GM12878 (cell line): Measurements from ENCODE around the gene MAST3. TPM values are rescaled to one million over a fixed set of nuclear protein-coding genes. Genes with fewer than 3 reads are reported as not detected.

Experiments used
- ATAC-seq: fragments of 200-7000 bp; cut with Tn5 transposase; 3 replicates; pipeline ENCODE4 v1.9.1; 2020; ENCODE audit warnings: mild to moderate bottlenecking, moderate library complexity
- BruUV-seq: library from RNA; stranded (reverse); fragments of 400-500 nt; replicated peaks from 2 replicates; lab custom pipeline; 2021; lab: Mats Ljungman, UMichigan
- CTCF ChIA-PET: fragments of 300-600 bp; sonication (Branson Sonifier 250); formaldehyde crosslinking; extraction: SDS; loops from one replicate; lab custom pipeline; 2021; ENCODE audit warnings: inconsistent platforms; lab: Yijun Ruan, JAX
- POLR2A ChIA-PET: fragments of 350-600 bp; formaldehyde crosslinking; extraction: SDS; loops from one replicate; lab custom pipeline; 2021; ENCODE audit warnings: inconsistent platforms; lab: Charles Lee
- RAD21 ChIA-PET: fragments of 300-600 bp; sonication (Branson Sonifier 250); formaldehyde crosslinking; loops from one replicate; lab custom pipeline; 2023; ENCODE audit warnings: antibody characterized with exemption; ENCODE audit not compliant: unreplicated experiment; lab: Charles Lee
- SMC1A ChIA-PET: fragments of 300-600 bp; sonication (Branson Sonifier 250); formaldehyde crosslinking; loops from one replicate; lab custom pipeline; 2023; ENCODE audit not compliant: unreplicated experiment, uncharacterized antibody; lab: Charles Lee
- DNase-seq: peaks from one replicate; pipeline ENCODE4 v3.0.0-alpha.2; 2011; ENCODE audit warnings: low read depth, low spot score
- FAIRE-seq: peaks from 3 replicates; lab custom pipeline; 2011; peaks lifted over from hg19 to GRCh38; lab: Jason Lieb, UNC
- H2AFZ ChIP-seq: 2 replicates; pipeline ENCODE4 v1.6.0; 2011; ENCODE audit warnings: low read depth, low read length, control low read depth; ENCODE audit not compliant: control insufficient read depth
- H3K27ac ChIP-seq: 2 replicates; pipeline ENCODE4 v1.5.1; 2011; ENCODE audit warnings: control low read depth; ENCODE audit not compliant: control insufficient read depth, insufficient read depth
- H3K27me3 ChIP-seq, 2 experiments: replicated peaks in 1 of 2; 2 replicates each; pipeline versions ENCODE4 v1.6.0 to v1.6.1; 2011; ENCODE audit warnings: low read length in 1 of 2; ENCODE audit not compliant: control insufficient read depth in 2 of 2, insufficient read depth in 2 of 2
- H3K36me3 ChIP-seq, 2 experiments: 2 replicates each; pipeline ENCODE4 v1.5.1; 2011; ENCODE audit warnings: low read length in 1 of 2; ENCODE audit not compliant: control insufficient read depth in 2 of 2, insufficient read depth in 2 of 2
- H3K4me1 ChIP-seq: 2 replicates; pipeline ENCODE4 v1.6.1; 2011; ENCODE audit warnings: mild to moderate bottlenecking, low read length, moderate library complexity, mixed read lengths; ENCODE audit not compliant: control insufficient read depth, insufficient read depth
- H3K4me2 ChIP-seq: 2 replicates; pipeline ENCODE4 v1.6.0; 2011; ENCODE audit warnings: control low read depth; ENCODE audit not compliant: control insufficient read depth, insufficient read depth
- H3K4me3 ChIP-seq: fragments of 200-600 bp; sonication (generic); 2 replicates; pipeline ENCODE4 v1.5.1; 2016
- H3K79me2 ChIP-seq: 2 replicates; pipeline ENCODE4 v1.6.0; 2011; ENCODE audit warnings: low read length; ENCODE audit not compliant: control insufficient read depth, insufficient read depth
- H3K9ac ChIP-seq: 2 replicates; pipeline ENCODE4 v1.8.0; 2011; ENCODE audit warnings: low read length, control low read depth, mixed read lengths; ENCODE audit not compliant: control insufficient read depth, insufficient read depth
- H3K9me3 ChIP-seq: replicated peaks from 3 replicates; pipeline ENCODE4 v1.5.1; 2011; ENCODE audit warnings: mild to moderate bottlenecking, low read length; ENCODE audit not compliant: control insufficient read depth, insufficient read depth
- H4K20me1 ChIP-seq: 2 replicates; pipeline ENCODE4 v1.6.0; 2011; ENCODE audit not compliant: control insufficient read depth, insufficient read depth
- ETV6 ChIP-seq, 2 experiments: fragments of 450-650 bp in 1 of 2; IDR thresholded peaks in 1 of 2; conservative IDR thresholded peaks in 1 of 2; 2 replicates each; pipeline ENCODE4 v1.6.1; 2014; ENCODE audit warnings: antibody characterized with exemption in 1 of 2, borderline replicate concordance in 1 of 2, low read depth in 1 of 2, mild to moderate bottlenecking in 1 of 2, moderate library complexity in 1 of 2
- HCFC1 ChIP-seq: fragments of 150-350 bp; IDR thresholded peaks from 2 replicates; pipeline ENCODE4 v1.6.1; 2014; ENCODE audit warnings: low read length
- MEF2B ChIP-seq: fragments of 450-650 bp; IDR thresholded peaks from 2 replicates; pipeline ENCODE4 v1.6.1; 2018; ENCODE audit warnings: mild to moderate bottlenecking, moderate library complexity; ENCODE audit not compliant: partially characterized antibody, poor library complexity, severe bottlenecking
- MTA2 ChIP-seq: fragments of 450-650 bp; IDR thresholded peaks from 2 replicates; pipeline ENCODE4 v1.6.1; 2016; ENCODE audit warnings: low read depth, mild to moderate bottlenecking, moderate library complexity
- MYC ChIP-seq: IDR thresholded peaks from 2 replicates; pipeline ENCODE4 v1.6.1; 2011; ENCODE audit warnings: mild to moderate bottlenecking, low read length, moderate library complexity, inconsistent platforms; ENCODE audit not compliant: insufficient read depth, insufficient replicate concordance, insufficient read length, severe bottlenecking
- NFYB ChIP-seq: IDR thresholded peaks from 2 replicates; pipeline ENCODE4 v1.6.1; 2011; ENCODE audit warnings: low read depth, mild to moderate bottlenecking, low read length, improper control_type of control experiment, moderate library complexity; ENCODE audit not compliant: insufficient read depth
- NR2C1 ChIP-seq: fragments of 450-650 bp; IDR thresholded peaks from 2 replicates; pipeline ENCODE4 v1.6.1; 2017; ENCODE audit warnings: antibody characterized with exemption, mild to moderate bottlenecking, moderate library complexity
- RB1 ChIP-seq: fragments of 450-650 bp; formaldehyde crosslinking; IDR thresholded peaks from 2 replicates; pipeline ENCODE4 v1.6.1; 2017; ENCODE audit warnings: mild to moderate bottlenecking, borderline replicate concordance
- SMARCA5 ChIP-seq: fragments of 450-650 bp; IDR thresholded peaks from 2 replicates; pipeline ENCODE4 v1.6.1; 2017; ENCODE audit warnings: mild to moderate bottlenecking
- SPI1 ChIP-seq: IDR thresholded peaks from 2 replicates; pipeline ENCODE4 v1.6.1; 2011; ENCODE audit warnings: low read depth, mild to moderate bottlenecking, low read length, moderate library complexity, borderline replicate concordance; ENCODE audit not compliant: insufficient read depth
- TARDBP ChIP-seq: IDR thresholded peaks from 2 replicates; pipeline ENCODE4 v1.6.1; 2016; ENCODE audit warnings: borderline replicate concordance
- TCF12 ChIP-seq: IDR thresholded peaks from 2 replicates; pipeline ENCODE4 v1.6.1; 2011; ENCODE audit warnings: low read depth, mild to moderate bottlenecking, low read length
- ZNF274 ChIP-seq: IDR thresholded peaks from one replicate; pipeline ENCODE4 v1.8.0; 2011; ENCODE audit not compliant: insufficient read length, insufficient read depth
- WGBS: methylation state at CpG from one replicate; pipeline ENCODE4 v1.1.6; 2016; ENCODE audit warnings: low lambda C conversion rate; ENCODE audit not compliant: insufficient replicate concordance, insufficient coverage; ENCODE audit errors: missing lambda C conversion rate; 5-methylcytosine and 5-hydroxymethylcytosine counted together
- in situ Hi-C: fragments of 300-500 bp; cut with MboI; formaldehyde crosslinking; loops from 9 replicates; pipeline ENCODE4 v1.14.3; 2018; ENCODE audit warnings: mixed read lengths
- intact Hi-C: fragments of 100-400 bp; cut with micrococcal nuclease; formaldehyde crosslinking; loops from one replicate; pipeline ENCODE4 v1.14.2; 2022; ENCODE audit not compliant: unreplicated experiment
- polyA plus RNA-seq, 11 experiments: library from polyadenylated mRNA; depleted of rRNA in 4 of 11; unstranded in 6 of 11; stranded (reverse) in 5 of 11; fragments of >200 nt; fragmentation: Nextera tagmentation in 4 of 11; fragmentation: Illumina TruSeq in 1 of 11; extraction: Ambion mirVana in 4 of 11; extraction: Trizol in 1 of 11; gene quantifications; 1 replicate in 1 of 11; 2 replicates in 10 of 11; pipeline versions ENCODE4 v1.2.1 to v1.2.3, GENCODE V29; 2011 to 2016; ENCODE audit warnings: inconsistent platforms in 2 of 11, missing spikeins in 2 of 11, low read depth in 1 of 11
- total RNA-seq, 4 experiments: library from RNA; depleted of rRNA in 3 of 4; stranded (reverse); fragments of >200 nt in 3 of 4; fragmentation: Illumina TruSeq in 1 of 4; extraction: Trizol in 1 of 4; gene quantifications; 2 replicates each; pipeline versions ENCODE4 v1.2.1 to v1.2.3, GENCODE V29; 2013 to 2021
- TF ChIP-seq, protein P1 (sequence below): fragments of 450-650 bp; formaldehyde crosslinking; IDR thresholded peaks from 2 replicates; pipeline ENCODE4 v1.4.0; 2020; ENCODE audit warnings: mild to moderate bottlenecking, moderate library complexity

Gene MAST3
- total and polyA plus RNA-seq, 10 of the 15 experiments (the other 5 are each of a cell fraction or from before 2014, with no cell fraction given): 3.0 to 22.2 (median 7.5) TPM

DNA sequence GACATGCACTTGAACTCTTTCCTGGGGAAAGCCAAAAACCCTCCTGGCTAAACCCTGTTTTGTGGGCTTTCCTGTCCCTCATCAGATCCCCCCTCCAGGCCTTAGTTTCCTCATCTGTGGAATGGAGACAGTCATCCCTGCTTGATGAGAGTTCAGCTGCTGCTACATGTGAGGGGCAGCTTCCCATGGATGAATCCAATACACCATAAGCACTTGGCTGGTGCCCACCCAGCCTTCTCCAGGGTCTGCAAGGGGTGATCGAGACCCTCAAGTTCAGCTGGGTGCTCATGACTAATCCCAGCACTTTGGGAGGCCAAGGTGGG lies 32.4 kb upstream of the MAST3 start:
- H3K9ac ChIP-seq: no peak overlapping the region
- no peaks in the 10 kb centered on the region for H3K27me3 ChIP-seq
- in situ Hi-C loops: no loop called here
- no peak for TF ChIP-seq TARDBP
- TF ChIP-seq SMARCA5: no peak
- no peak for TF ChIP-seq SPI1
- no peak for TF ChIP-seq TCF12
- TF ChIP-seq RB1: no peak
- TF ChIP-seq ETV6 (conservative IDR thresholded peaks at IDR 0.05 in 1 of 2, IDR thresholded peaks at IDR 0.05 in 1 of 2; ENCODE audit: borderline replicate concordance in 1 of 2, low read depth in 1 of 2): no peak
- POLR2A ChIA-PET: interaction anchor here (0.8 to 1.0 kb wide), 2 partner anchors 22 to 57 kb away, joined by 3 read pairs; partner anchors contain the start of genes ARRDC2 and IL12RB1
- intact Hi-C loops: no loop called here
- no peaks in the 10 kb centered on the region for H3K9me3 ChIP-seq
- CTCF ChIA-PET: interaction anchor here (0.6 to 2.4 kb wide), 3 partner anchors 41 to 212 kb away, joined by 3 to 12 read pairs (median 3); partner anchors contain the start of gene PIK3R2
- no peaks in the 10 kb centered on the region for H3K4me1 ChIP-seq
- no peak overlapping the region for H2AFZ ChIP-seq
- no peak overlapping the region for H3K4me2 ChIP-seq
- 100% methylated on average over 1 of the region's 1 CpG for WGBS
- no peak overlapping the region for H3K4me3 ChIP-seq
- ATAC-seq (no peak), FAIRE-seq (no peak), DNase-seq (no peak)
- SMC1A ChIA-PET: no interaction called here
- no peaks in the 10 kb centered on the region for H4K20me1 ChIP-seq
- peaks cover 0 to 4% of the 10 kb centered on the region in 2 experiments; a peak in 3 of 4 replicates for H3K36me3 ChIP-seq
- no peaks in the 10 kb centered on the region for H3K79me2 ChIP-seq
- no TSS peak for BruUV-seq
- no peak overlapping the region for H3K27ac ChIP-seq
- RAD21 ChIA-PET: interaction anchor here (1.5 kb wide), 1 partner anchor 103 kb away, joined by 3 read pairs; no protein-coding TSS in a partner anchor

DNA sequence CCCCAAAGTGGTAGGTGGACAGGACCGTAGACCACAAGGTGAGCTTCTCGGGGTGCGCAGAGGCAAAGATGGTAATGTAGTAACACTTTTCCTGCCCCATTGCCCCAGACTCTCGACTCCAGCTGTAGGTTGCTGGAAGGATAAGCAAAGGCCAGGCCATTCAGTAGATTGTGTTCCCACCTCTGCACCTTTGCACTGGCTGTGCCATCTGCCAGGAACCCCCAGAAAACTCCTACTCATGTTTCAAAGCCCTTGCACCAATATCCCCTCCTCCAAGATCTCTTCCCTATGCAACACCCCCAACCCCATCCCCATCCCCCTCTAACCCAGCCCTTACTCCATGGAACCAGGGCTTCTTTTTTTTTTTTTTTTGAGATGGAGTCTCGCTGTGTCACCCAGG lies 29.2 kb upstream of the MAST3 start:
- ChIA-PET SMC1A (no interaction called here), CTCF (interaction anchor here (0.6 kb wide), 1 partner anchor 47 kb away, joined by 3 read pairs; no protein-coding TSS in a partner anchor), POLR2A (interaction anchor here (0.5 kb wide), 1 partner anchor 83 kb away, joined by 3 read pairs; no protein-coding TSS in a partner anchor), RAD21 (no interaction called here)
- intact Hi-C loops: no loop called here
- no peak overlapping the region for H3K4me3 ChIP-seq
- ATAC-seq (no peak), DNase-seq (no peak), FAIRE-seq (no peak)
- H2AFZ ChIP-seq: no peak overlapping the region
- no peaks in the 10 kb centered on the region for H3K79me2 ChIP-seq
- in situ Hi-C loops: no loop called here
- no peaks in the 10 kb centered on the region for H3K9me3 ChIP-seq
- H3K27ac ChIP-seq: no peak overlapping the region
- BruUV-seq: no TSS peak
- peaks cover 0 to 8% of the 10 kb centered on the region in 2 experiments; a peak in 3 of 4 replicates for H3K36me3 ChIP-seq
- H3K4me1 ChIP-seq: no peaks in the 10 kb centered on the region
- no peaks in the 10 kb centered on the region for H3K27me3 ChIP-seq
- no peak overlapping the region for H3K4me2 ChIP-seq
- no peak overlapping the region for H3K9ac ChIP-seq
- WGBS: 96% methylated on average over 4 of the region's 5 CpGs
- H4K20me1 ChIP-seq: no peaks in the 10 kb centered on the region
- TF ChIP-seq, protein P1, sequence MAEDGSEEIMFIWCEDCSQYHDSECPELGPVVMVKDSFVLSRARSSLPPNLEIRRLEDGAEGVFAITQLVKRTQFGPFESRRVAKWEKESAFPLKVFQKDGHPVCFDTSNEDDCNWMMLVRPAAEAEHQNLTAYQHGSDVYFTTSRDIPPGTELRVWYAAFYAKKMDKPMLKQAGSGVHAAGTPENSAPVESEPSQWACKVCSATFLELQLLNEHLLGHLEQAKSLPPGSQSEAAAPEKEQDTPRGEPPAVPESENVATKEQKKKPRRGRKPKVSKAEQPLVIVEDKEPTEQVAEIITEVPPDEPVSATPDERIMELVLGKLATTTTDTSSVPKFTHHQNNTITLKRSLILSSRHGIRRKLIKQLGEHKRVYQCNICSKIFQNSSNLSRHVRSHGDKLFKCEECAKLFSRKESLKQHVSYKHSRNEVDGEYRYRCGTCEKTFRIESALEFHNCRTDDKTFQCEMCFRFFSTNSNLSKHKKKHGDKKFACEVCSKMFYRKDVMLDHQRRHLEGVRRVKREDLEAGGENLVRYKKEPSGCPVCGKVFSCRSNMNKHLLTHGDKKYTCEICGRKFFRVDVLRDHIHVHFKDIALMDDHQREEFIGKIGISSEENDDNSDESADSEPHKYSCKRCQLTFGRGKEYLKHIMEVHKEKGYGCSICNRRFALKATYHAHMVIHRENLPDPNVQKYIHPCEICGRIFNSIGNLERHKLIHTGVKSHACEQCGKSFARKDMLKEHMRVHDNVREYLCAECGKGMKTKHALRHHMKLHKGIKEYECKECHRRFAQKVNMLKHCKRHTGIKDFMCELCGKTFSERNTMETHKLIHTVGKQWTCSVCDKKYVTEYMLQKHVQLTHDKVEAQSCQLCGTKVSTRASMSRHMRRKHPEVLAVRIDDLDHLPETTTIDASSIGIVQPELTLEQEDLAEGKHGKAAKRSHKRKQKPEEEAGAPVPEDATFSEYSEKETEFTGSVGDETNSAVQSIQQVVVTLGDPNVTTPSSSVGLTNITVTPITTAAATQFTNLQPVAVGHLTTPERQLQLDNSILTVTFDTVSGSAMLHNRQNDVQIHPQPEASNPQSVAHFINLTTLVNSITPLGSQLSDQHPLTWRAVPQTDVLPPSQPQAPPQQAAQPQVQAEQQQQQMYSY (CRISPR knock-in tag): no peak
- TF ChIP-seq MYC (no peak), NFYB (no peak), ZNF274 (no peak), HCFC1 (no peak), MEF2B (no peak), NR2C1 (no peak), MTA2 (no peak)
